Measurements from ENCODE around the gene SFN. TPM values are rescaled to one million over a fixed set of nuclear protein-coding genes. Genes with fewer than 3 reads are reported as not detected.

SFN gene
- total and polyA plus RNA-seq, 2 of the 13 experiments (the other 11 are each of a cell fraction or from before 2014, with no cell fraction given): 4.3 to 5.6 TPM

GRCh38 chr1:26864610-26865480, 1.9 kb downstream of the SFN start (continued):
- TF ChIP-seq SOX6 (IDR thresholded peaks at IDR 0.05) (no peak), SOX6 (CRISPR knock-in tag; IDR thresholded peaks at IDR 0.05) (peak; percentile 44; the same call in 1 of the 2 replicates), CENPT (CRISPR knock-in tag; IDR thresholded peaks at IDR 0.05; ENCODE audit: low read depth) (peak; percentile 27; the same call in 1 of the 2 replicates), CEBPG (CRISPR knock-in tag; IDR thresholded peaks at IDR 0.05) (peak; percentile 5; the same call in 1 of the 2 replicates), ZIK1 (CRISPR knock-in tag; IDR thresholded peaks at IDR 0.05; ENCODE audit: borderline replicate concordance, low read depth) (no peak), POGZ (CRISPR knock-in tag; IDR thresholded peaks at IDR 0.05) (peak; percentile 14; the same call in 1 of the 2 replicates), ZNF282 (IDR thresholded peaks at IDR 0.05; ENCODE audit: partially characterized antibody) (no peak), SOX5 (CRISPR knock-in tag; IDR thresholded peaks at IDR 0.05; ENCODE audit: borderline replicate concordance) (peak; percentile 26; the same call in 1 of the 2 replicates), NR2C2 (CRISPR knock-in tag; IDR thresholded peaks at IDR 0.05; ENCODE audit: borderline replicate concordance) (0 out of 2 replicates have a peak, but pooled peaks have one; percentile 18), ZBTB7A (CRISPR knock-in tag; IDR thresholded peaks at IDR 0.05) (no peak; the same call in 1 of the 2 replicates), KLF6 (CRISPR knock-in tag; IDR thresholded peaks at IDR 0.05) (no peak), SRSF1 (optimal IDR thresholded peaks at IDR 0.05; ENCODE audit: low read depth, low read length) (no peak), ZBTB3 (CRISPR knock-in tag; IDR thresholded peaks at IDR 0.05; ENCODE audit: borderline replicate concordance, low read depth) (no peak), ZNF280B (CRISPR knock-in tag; IDR thresholded peaks at IDR 0.05; ENCODE audit: borderline replicate concordance) (no peak), ARNTL (CRISPR knock-in tag; IDR thresholded peaks at IDR 0.05) (no peak), KMT2B (CRISPR knock-in tag; IDR thresholded peaks at IDR 0.05) (peak; percentile 69; the same call in 1 of the 2 replicates), LRRFIP1 (CRISPR knock-in tag; conservative IDR thresholded peaks at IDR 0.05) (no peak), TCF12 (IDR thresholded peaks at IDR 0.05) (no peak), TCF12 (CRISPR knock-in tag; IDR thresholded peaks at IDR 0.05) (no peak; the same call in 1 of the 2 replicates), ZNF800 (CRISPR knock-in tag; IDR thresholded peaks at IDR 0.05) (0 out of 2 replicates have a peak, but pooled peaks have one; percentile 38), NFIB (CRISPR knock-in tag; IDR thresholded peaks at IDR 0.05; ENCODE audit: borderline replicate concordance) (no peak), ZFP41 (CRISPR knock-in tag; IDR thresholded peaks at IDR 0.05; ENCODE audit: borderline replicate concordance) (no peak), CHD4 (IDR thresholded peaks at IDR 0.05; ENCODE audit: borderline replicate concordance, low read length) (no peak), PRPF4 (IDR thresholded peaks at IDR 0.05; ENCODE audit: low read depth, low read length, poor library complexity, severe bottlenecking) (no peak), STAT5B (CRISPR knock-in tag; IDR thresholded peaks at IDR 0.05) (no peak)

All from HepG2 (cell line).